Measurements from ENCODE around the gene KIF16B. TPM values are rescaled to one million over a fixed set of nuclear protein-coding genes. Genes with fewer than 3 reads are reported as not detected.
A peak's percentile ranks its signal among the peaks of the same experiment; 100 is the strongest.
"Not testable (repeated sequence)": the region's sequence is repeated elsewhere in the genome, so short reads cannot be mapped to it uniquely, and the experiment has no call there.

Gene KIF16B
- total RNA-seq, 1 donor from 2014 or later: 27.0 TPM

DNA sequence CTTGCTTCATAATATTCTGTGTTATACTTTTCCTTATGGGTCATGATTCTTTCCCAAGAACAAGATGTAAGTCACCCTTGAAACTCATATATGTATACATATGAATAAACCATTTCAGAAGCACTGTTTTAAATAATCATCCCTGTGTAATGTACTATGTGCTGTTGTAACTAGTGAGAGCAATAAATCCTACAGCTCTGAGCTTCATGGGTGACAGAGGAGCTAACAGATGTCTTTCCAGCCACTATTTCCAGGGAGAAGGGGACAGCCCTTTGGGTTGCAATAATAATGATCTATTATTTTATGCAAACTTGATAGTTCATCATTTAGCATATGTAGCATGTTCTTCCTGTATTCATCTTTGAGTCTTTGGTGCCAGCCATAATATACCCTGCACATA is 342.8 kb downstream of the KIF16B start:
- Mint-ChIP-seq H3K4me3 (ENCODE audit: unreplicated experiment) (no peak overlapping the region), H3K36me3 (ENCODE audit: unreplicated experiment) (peaks cover 8% of the 10 kb centered on the region), H3K9me3 (ENCODE audit: unreplicated experiment) (peaks cover 3% of the 10 kb centered on the region), H3K27ac (ENCODE audit: unreplicated experiment) (no peak overlapping the region), H3K27me3 (ENCODE audit: unreplicated experiment) (no peaks in the 10 kb centered on the region), H3K4me1 (ENCODE audit: low read depth, unreplicated experiment) (peaks cover under 1% of the 10 kb centered on the region)
- TF ChIP-seq CTCF (IDR thresholded peaks at IDR 0.05; ENCODE audit: partially characterized antibody, unreplicated experiment): no peak
- no peak for DNase-seq

GRCh38 chr20:16229813-16230212 is 343.4 kb downstream of the KIF16B start:
- H3K27me3 Mint-ChIP-seq (ENCODE audit: unreplicated experiment): no peaks in the 10 kb centered on the region
- no peak overlapping the region for H3K4me3 Mint-ChIP-seq (ENCODE audit: unreplicated experiment)
- H3K9me3 Mint-ChIP-seq (ENCODE audit: unreplicated experiment): peaks cover 3% of the 10 kb centered on the region
- peaks cover 8% of the 10 kb centered on the region for H3K36me3 Mint-ChIP-seq (ENCODE audit: unreplicated experiment)
- H3K4me1 Mint-ChIP-seq (ENCODE audit: low read depth, unreplicated experiment): no peaks in the 10 kb centered on the region
- TF ChIP-seq CTCF (IDR thresholded peaks at IDR 0.05; ENCODE audit: partially characterized antibody, unreplicated experiment): no peak
- DNase-seq: no peak
- H3K27ac Mint-ChIP-seq (ENCODE audit: unreplicated experiment): no peak overlapping the region

DNA sequence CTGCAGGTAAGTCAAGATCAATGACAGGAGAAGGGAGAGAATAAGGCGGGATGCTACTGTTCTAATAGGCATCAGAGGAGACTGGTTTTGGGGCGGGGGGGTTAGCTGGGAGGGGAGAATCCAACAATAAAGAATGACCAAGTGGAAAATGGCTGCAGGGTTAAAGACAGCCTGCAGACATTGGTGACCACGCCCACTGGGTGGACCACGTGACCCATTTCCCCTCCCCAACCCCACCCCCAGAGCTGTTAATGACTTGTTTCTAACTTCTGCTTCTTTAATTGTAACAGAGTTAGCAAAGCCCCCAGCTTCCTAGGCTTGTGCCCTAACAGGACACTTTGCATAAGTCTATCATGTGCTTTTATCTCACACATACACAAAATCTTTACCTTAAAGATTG is 344.5 kb downstream of the KIF16B start:
- H3K4me3 Mint-ChIP-seq (ENCODE audit: unreplicated experiment): no peak overlapping the region

GRCh38 chr20:16226961-16227360 is 346.3 kb downstream of the KIF16B start:
- H3K27ac Mint-ChIP-seq (ENCODE audit: unreplicated experiment); H3K4me1 Mint-ChIP-seq (ENCODE audit: low read depth, unreplicated experiment); H3K9me3 Mint-ChIP-seq (ENCODE audit: unreplicated experiment); H3K4me3 Mint-ChIP-seq (ENCODE audit: unreplicated experiment); H3K27me3 Mint-ChIP-seq (ENCODE audit: unreplicated experiment); H3K36me3 Mint-ChIP-seq (ENCODE audit: unreplicated experiment): not testable (repeated sequence)
- DNase-seq: peak; percentile 46

More for the DNA sequence above, 344.5 kb downstream of the KIF16B start:
- TF ChIP-seq CTCF (IDR thresholded peaks at IDR 0.05; ENCODE audit: partially characterized antibody, unreplicated experiment): no peak
- DNase-seq: no peak
- peaks cover 3% of the 10 kb centered on the region for H3K9me3 Mint-ChIP-seq (ENCODE audit: unreplicated experiment)
- H3K4me1 Mint-ChIP-seq (ENCODE audit: low read depth, unreplicated experiment): no peaks in the 10 kb centered on the region
- no peaks in the 10 kb centered on the region for H3K27me3 Mint-ChIP-seq (ENCODE audit: unreplicated experiment)
- no peak overlapping the region for H3K27ac Mint-ChIP-seq (ENCODE audit: unreplicated experiment)
- H3K36me3 Mint-ChIP-seq (ENCODE audit: unreplicated experiment): peaks cover 5% of the 10 kb centered on the region

- no peak for TF ChIP-seq CTCF (IDR thresholded peaks at IDR 0.05; ENCODE audit: partially characterized antibody, unreplicated experiment)
- H3K27ac Mint-ChIP-seq (ENCODE audit: unreplicated experiment): no peak overlapping the region
- peaks cover 5% of the 10 kb centered on the region for H3K9me3 Mint-ChIP-seq (ENCODE audit: unreplicated experiment)
- no peak overlapping the region for H3K4me3 Mint-ChIP-seq (ENCODE audit: unreplicated experiment)
- DNase-seq: no peak
- H3K4me1 Mint-ChIP-seq (ENCODE audit: low read depth, unreplicated experiment): no peaks in the 10 kb centered on the region
- no peaks in the 10 kb centered on the region for H3K27me3 Mint-ChIP-seq (ENCODE audit: unreplicated experiment)
- peaks cover 5% of the 10 kb centered on the region for H3K36me3 Mint-ChIP-seq (ENCODE audit: unreplicated experiment)
Measured at GRCh38 chr20:16224836-16225235, 348.4 kb downstream of the KIF16B start.
